Common myeloid progenitor, CD34-positive (primary cell): ENCODE results near the gene SHKBP1.

Experiments
- CTCF ChIA-PET: fragments of 350-600 bp; sonication (Branson Sonifier 250); formaldehyde crosslinking; loops from one replicate; lab custom pipeline; 2021; ENCODE audit warnings: antibody characterized with exemption; lab: Charles Lee
- POLR2A ChIA-PET: fragments of 350-600 bp; sonication (Branson Sonifier 250); formaldehyde crosslinking; loops from one replicate; lab custom pipeline; 2021; ENCODE audit warnings: antibody characterized with exemption; lab: Charles Lee
- DNase-seq, 3 donors: peaks; one replicate each; pipeline versions ENCODE4 v3.0.0 to v3.0.0-alpha.2; 2013
- H3K27ac ChIP-seq, 2 experiments: 1 replicate in 1 of 2; 2 replicates in 1 of 2; pipeline ENCODE4 v1.7.0; 2013; ENCODE audit warnings: inconsistent platforms in 2 of 2, low read length in 2 of 2, mild to moderate bottlenecking in 2 of 2, low read depth in 1 of 2, moderate library complexity in 1 of 2; ENCODE audit not compliant: severe bottlenecking in 2 of 2, insufficient read depth in 1 of 2, poor library complexity in 1 of 2
- H3K27me3 ChIP-seq, 5 experiments: replicated peaks in 2 of 5; 1 replicate in 3 of 5; 2 replicates in 2 of 5; pipeline versions ENCODE4 v1.6.1 to v1.7.0; 2013; ENCODE audit warnings: low read length in 4 of 5, mild to moderate bottlenecking in 2 of 5, moderate library complexity in 2 of 5, inconsistent platforms in 1 of 5; ENCODE audit not compliant: insufficient read depth in 5 of 5, control insufficient read depth in 4 of 5
- H3K36me3 ChIP-seq, 4 experiments: 1 replicate in 2 of 4; 2 replicates in 2 of 4; pipeline versions ENCODE4 v1.6.1 to v1.7.0; 2013; ENCODE audit warnings: low read length in 3 of 4, control low read depth in 1 of 4, mild to moderate bottlenecking in 1 of 4; ENCODE audit not compliant: control insufficient read depth in 4 of 4, insufficient read depth in 4 of 4
- H3K4me1 ChIP-seq, 4 experiments: 1 replicate in 3 of 4; 2 replicates in 1 of 4; pipeline versions ENCODE4 v1.6.1 to v1.7.1; 2013; ENCODE audit warnings: low read length in 3 of 4, mild to moderate bottlenecking in 3 of 4, control low read depth in 1 of 4, inconsistent platforms in 1 of 4, moderate library complexity in 1 of 4; ENCODE audit not compliant: control insufficient read depth in 4 of 4, insufficient read depth in 4 of 4; ENCODE audit errors: control extremely low read depth in 1 of 4
- H3K4me3 ChIP-seq, 7 experiments: 1 replicate in 4 of 7; 2 replicates in 3 of 7; pipeline versions ENCODE4 v1.5.1 to v1.7.0; 2013; ENCODE audit warnings: mild to moderate bottlenecking in 7 of 7, low read length in 6 of 7, moderate library complexity in 6 of 7, inconsistent platforms in 2 of 7, low read depth in 2 of 7, control low read depth in 1 of 7; ENCODE audit not compliant: insufficient read depth in 4 of 7, control insufficient read depth in 1 of 7; ENCODE audit errors: extremely low read depth in 1 of 7
- H3K9me3 ChIP-seq, 5 experiments: 1 replicate in 4 of 5; 2 replicates in 1 of 5; pipeline versions ENCODE4 v1.6.1 to v1.7.1; 2013; ENCODE audit warnings: low read length in 4 of 5, mild to moderate bottlenecking in 2 of 5, inconsistent platforms in 1 of 5, low read depth in 1 of 5, moderate library complexity in 1 of 5; ENCODE audit not compliant: control insufficient read depth in 4 of 5, insufficient read depth in 2 of 5; ENCODE audit errors: control extremely low read depth in 1 of 5
- WGBS: methylation state at CpG from one replicate; pipeline ENCODE4 v1.1.5; 2013; ENCODE audit not compliant: insufficient coverage; 5-methylcytosine and 5-hydroxymethylcytosine counted together

The SHKBP1 gene

DNA sequence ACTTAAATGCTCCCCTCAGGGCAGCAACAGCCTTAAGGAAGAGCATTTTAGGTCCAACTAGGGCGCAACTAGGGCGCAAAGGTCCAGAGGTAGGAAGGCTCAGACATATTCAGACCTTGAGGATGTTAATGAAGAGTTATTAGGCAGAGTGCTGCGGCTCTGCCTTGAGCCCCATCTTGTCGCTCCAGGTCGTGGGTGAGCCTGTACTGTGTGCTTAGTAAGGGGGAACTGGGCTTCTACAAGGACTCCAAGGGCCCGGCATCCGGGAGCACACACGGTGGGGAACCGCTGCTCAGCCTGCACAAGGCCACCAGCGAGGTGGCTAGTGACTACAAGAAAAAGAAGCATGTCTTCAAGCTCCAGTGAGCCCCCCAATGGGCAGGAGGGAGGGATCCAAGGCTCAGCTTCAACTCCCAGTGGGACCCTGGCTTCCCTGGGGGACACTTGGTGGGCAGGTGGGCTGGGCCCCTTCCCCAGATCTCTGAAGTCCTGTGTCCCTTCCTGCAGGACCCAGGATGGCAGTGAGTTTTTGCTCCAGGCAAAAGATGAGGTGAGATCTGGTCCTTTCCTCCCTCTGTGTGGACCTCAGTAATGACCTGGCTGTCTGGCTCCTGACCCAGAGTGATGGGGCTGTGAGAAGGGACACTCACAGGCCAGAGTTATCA lies 4.7 kb upstream of the SHKBP1 start:
- H3K36me3 ChIP-seq = no peaks in the 10 kb centered on the region
- CTCF ChIA-PET = interaction anchor here (0.7 to 1.4 kb wide), 2 partner anchors 16 to 25 kb away, joined by 3 to 5 read pairs; no protein-coding TSS in a partner anchor
- no peak overlapping the region for H3K4me3 ChIP-seq
- POLR2A ChIA-PET = no interaction called here
- H3K27me3 ChIP-seq = peaks cover 0 to 27% (median 12%) of the 10 kb centered on the region in 5 experiments
- H3K27ac ChIP-seq = no peak overlapping the region
- no peaks in the 10 kb centered on the region for H3K9me3 ChIP-seq
- no peak for DNase-seq
- H3K4me1 ChIP-seq = peaks cover 0 to 20% (median 15%) of the 10 kb centered on the region in 4 experiments
- 91% methylated on average over 9 of the region's 10 CpGs for WGBS

- CTCF ChIA-PET = interaction anchor here (1.7 kb wide), 1 partner anchor 16 kb away, joined by 3 read pairs; no protein-coding TSS in a partner anchor
Observed at GRCh38 chr19:40575326-40575725, 1.3 kb upstream of the SHKBP1 start.

DNA sequence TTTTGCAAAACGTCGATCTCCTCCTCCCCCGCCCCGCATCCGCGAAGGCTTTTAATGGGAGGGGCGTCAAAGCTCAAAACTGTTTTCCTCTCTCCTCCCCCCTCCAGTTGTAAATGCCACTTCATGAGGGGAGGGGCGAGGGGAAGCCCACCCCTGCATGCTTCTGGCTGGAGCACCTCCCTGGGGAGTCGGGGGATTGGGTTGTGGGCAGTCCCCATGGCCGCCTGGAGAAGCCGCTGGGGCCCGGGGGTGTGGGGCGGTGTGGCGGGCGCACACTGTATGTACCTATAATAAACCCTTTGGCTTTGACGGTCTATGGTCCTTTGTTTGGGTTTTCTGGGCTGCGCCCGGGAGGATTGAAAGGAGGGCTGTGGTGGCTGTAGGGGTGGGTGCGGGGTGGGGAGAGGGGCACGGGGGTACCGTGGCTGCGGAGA lies 505 bp upstream of the SHKBP1 start:
- H3K4me3 ChIP-seq = peak overlapping the region in 6 of 7 experiments; percentile 75 to 88 (median 79)
- no peak overlapping the region for H3K27ac ChIP-seq
- peaks cover 0 to 15% (median 6%) of the 10 kb centered on the region in 4 experiments for H3K36me3 ChIP-seq
- WGBS = 3% methylated on average over 13 of the region's 22 CpGs
- ChIA-PET POLR2A (no interaction called here), CTCF (no interaction called here)
- peaks cover 0 to 3% (median 0%) of the 10 kb centered on the region in 5 experiments for H3K27me3 ChIP-seq
- H3K9me3 ChIP-seq = no peaks in the 10 kb centered on the region
- H3K4me1 ChIP-seq = peaks cover 4 to 42% (median 37%) of the 10 kb centered on the region in 4 experiments
- no peak for DNase-seq

More at GRCh38 chr19:40575326-40575725, 1.3 kb upstream of the SHKBP1 start:
- Histone ChIP-seq H3K4me1 (peaks cover 4 to 38% (median 33%) of the 10 kb centered on the region in 4 experiments), H3K9me3 (no peaks in the 10 kb centered on the region), H3K27ac (no peak overlapping the region), H3K27me3 (peaks cover 0 to 3% (median 0%) of the 10 kb centered on the region in 5 experiments), H3K36me3 (peaks cover 0 to 6% (median under 1%) of the 10 kb centered on the region in 4 experiments), H3K4me3 (no peak overlapping the region)
- no peak for DNase-seq
- POLR2A ChIA-PET = no interaction called here
- 97% methylated on average over 11 of the region's 18 CpGs for WGBS

DNA sequence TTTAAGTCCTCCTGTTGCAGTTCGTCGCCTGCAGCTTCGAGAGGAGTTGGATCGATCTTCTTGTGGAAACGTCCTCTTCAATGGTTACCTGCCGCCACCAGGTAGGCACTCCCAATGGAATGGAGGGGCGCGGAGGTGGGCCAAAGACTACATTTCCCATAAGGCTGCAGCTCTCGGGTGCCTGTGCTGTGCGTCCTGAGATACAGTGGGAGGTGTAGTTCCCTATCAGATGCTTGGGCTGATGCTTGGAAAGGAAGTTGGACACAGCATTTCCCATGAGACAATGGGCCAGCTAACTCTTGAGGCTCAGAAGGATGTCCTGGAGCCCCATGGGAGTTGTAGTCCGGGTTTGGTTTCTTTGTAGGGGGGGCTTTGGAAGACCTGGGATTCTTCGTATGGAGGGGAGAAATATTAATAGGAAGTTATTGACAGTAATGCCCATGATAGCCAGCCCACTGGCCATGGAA lies 1.8 kb downstream of the SHKBP1 start:
- POLR2A ChIA-PET = interaction anchor here (0.6 kb wide), 1 partner anchor 558 kb away, joined by 3 read pairs; no protein-coding TSS in a partner anchor
- H3K4me1 ChIP-seq = peaks cover 4 to 42% (median 37%) of the 10 kb centered on the region in 4 experiments

DNA sequence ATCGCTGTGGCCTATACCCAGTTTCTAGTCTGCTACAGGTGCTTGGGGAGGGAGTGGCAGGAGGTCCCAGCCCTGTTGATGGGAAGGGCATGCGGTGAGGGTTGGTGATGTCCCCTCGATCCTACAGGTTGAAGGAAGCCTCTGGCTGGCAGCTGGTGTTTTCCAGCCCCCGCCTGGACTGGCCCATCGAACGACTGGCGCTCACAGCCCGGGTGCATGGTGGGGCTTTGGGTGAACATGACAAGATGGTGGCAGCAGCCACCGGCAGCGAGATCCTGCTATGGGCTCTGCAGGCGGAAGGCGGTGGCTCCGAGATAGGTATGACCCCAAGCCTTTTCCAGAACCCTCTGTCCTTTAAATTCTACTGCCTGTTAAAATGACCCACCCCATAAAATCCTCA lies 3.9 kb downstream of the SHKBP1 start:
- H3K4me1 ChIP-seq = peaks cover 4 to 42% (median 37%) of the 10 kb centered on the region in 4 experiments
- ChIA-PET CTCF (no interaction called here), POLR2A (no interaction called here)
- H3K36me3 ChIP-seq = peaks cover 6 to 46% (median 24%) of the 10 kb centered on the region in 4 experiments
- H3K27ac ChIP-seq = no peak overlapping the region
- WGBS = 95% methylated on average over 13 of the region's 13 CpGs
- no peak for DNase-seq
- no peaks in the 10 kb centered on the region for H3K27me3 ChIP-seq
- H3K9me3 ChIP-seq = no peaks in the 10 kb centered on the region
- peak overlapping the region in 3 of 7 experiments; percentile 1 to 35 (median 33) for H3K4me3 ChIP-seq

More for the DNA sequence above, 1.8 kb downstream of the SHKBP1 start:
- CTCF ChIA-PET = interaction anchor here (1.2 to 1.4 kb wide), 2 partner anchors 8 to 25 kb away, joined by 4 to 9 read pairs; no protein-coding TSS in a partner anchor
- Histone ChIP-seq H3K4me3 (no peak overlapping the region), H3K9me3 (no peaks in the 10 kb centered on the region), H3K27ac (no peak overlapping the region), H3K27me3 (no peaks in the 10 kb centered on the region), H3K36me3 (peaks cover 0 to 34% (median 20%) of the 10 kb centered on the region in 4 experiments)
- peak in 1 of 3 donors; percentile 59 for DNase-seq
- 91% methylated on average over 12 of the region's 12 CpGs for WGBS

- Histone ChIP-seq H3K4me1 (peaks cover 4 to 37% (median 30%) of the 10 kb centered on the region in 4 experiments), H3K4me3 (no peak overlapping the region), H3K9me3 (no peaks in the 10 kb centered on the region), H3K27me3 (no peaks in the 10 kb centered on the region), H3K36me3 (peaks cover 8 to 55% (median 26%) of the 10 kb centered on the region in 4 experiments), H3K27ac (no peak overlapping the region)
- ChIA-PET CTCF (interaction anchor here (1.0 kb wide), 1 partner anchor 17 kb away, joined by 4 read pairs; no protein-coding TSS in a partner anchor), POLR2A (no interaction called here)
- 100% methylated on average over 2 of the region's 5 CpGs for WGBS
- no peak for DNase-seq
Observed at GRCh38 chr19:40581531-40581930, 4.9 kb downstream of the SHKBP1 start.
